Mesendoderm (in vitro differentiated cells): ENCODE results near the gene ZNF268.
A peak's percentile ranks its signal among the peaks of the same experiment; 100 is the strongest.

Experiments
- DNase-seq: peaks from one replicate; pipeline ENCODE4 v3.0.0; 2013
- H2AK5ac ChIP-seq: 2 replicates; pipeline ENCODE4 v1.6.1; 2013; ENCODE audit warnings: low read length, inconsistent platforms
- H2BK120ac ChIP-seq: 2 replicates; pipeline ENCODE4 v1.6.1; 2013; ENCODE audit warnings: low read depth, mild to moderate bottlenecking, low read length, moderate library complexity, mixed read lengths
- H2BK15ac ChIP-seq: replicated peaks from 2 replicates; pipeline ENCODE4 v1.6.1; 2013; ENCODE audit warnings: low read depth, mild to moderate bottlenecking, moderate library complexity
- H2BK5ac ChIP-seq: 2 replicates; pipeline ENCODE4 v1.6.1; 2013; ENCODE audit warnings: low read length, inconsistent platforms
- H3K18ac ChIP-seq: 2 replicates; pipeline ENCODE4 v1.6.1; 2013; ENCODE audit warnings: mild to moderate bottlenecking, low read length, mixed read lengths
- H3K23ac ChIP-seq: one replicate; pipeline ENCODE4 v1.6.1; 2013; ENCODE audit warnings: low read length
- H3K27ac ChIP-seq: 2 replicates; pipeline ENCODE4 v1.5.1; 2013; ENCODE audit warnings: low read depth, mild to moderate bottlenecking, inconsistent platforms, low read length, moderate library complexity
- H3K27me3 ChIP-seq: 2 replicates; pipeline ENCODE4 v1.6.1; 2013; ENCODE audit warnings: low read length, control low read depth, mild to moderate bottlenecking, inconsistent platforms; ENCODE audit not compliant: insufficient read depth, poor library complexity
- H3K36me3 ChIP-seq: 2 replicates; pipeline ENCODE4 v1.6.1; 2013; ENCODE audit warnings: low read length, inconsistent platforms; ENCODE audit not compliant: control insufficient read depth, insufficient read depth
- H3K4ac ChIP-seq: one replicate; pipeline ENCODE4 v1.6.1; 2013; ENCODE audit warnings: low read depth, mild to moderate bottlenecking, low read length, moderate library complexity
- H3K4me1 ChIP-seq: 2 replicates; pipeline ENCODE4 v1.6.1; 2013; ENCODE audit warnings: low read depth, low read length, inconsistent platforms; ENCODE audit not compliant: control insufficient read depth
- H3K4me2 ChIP-seq: 2 replicates; pipeline ENCODE4 v1.6.1; 2013; ENCODE audit warnings: low read length
- H3K4me3 ChIP-seq: 2 replicates; pipeline ENCODE4 v1.5.1; 2013; ENCODE audit warnings: mild to moderate bottlenecking, low read length
- H3K56ac ChIP-seq: one replicate; pipeline ENCODE4 v1.6.1; 2013; ENCODE audit warnings: low read length
- H3K79me1 ChIP-seq: 2 replicates; pipeline ENCODE4 v1.6.1; 2013; ENCODE audit warnings: low read length, inconsistent platforms
- H3K79me2 ChIP-seq: 2 replicates; pipeline ENCODE4 v1.6.1; 2013; ENCODE audit warnings: mild to moderate bottlenecking, low read length; ENCODE audit not compliant: control insufficient read depth, insufficient read depth
- H3K9ac ChIP-seq: 2 replicates; pipeline ENCODE4 v1.6.1; 2013; ENCODE audit warnings: low read length, inconsistent platforms
- H4K5ac ChIP-seq: one replicate; pipeline ENCODE4 v1.6.1; 2013; ENCODE audit warnings: low read length
- H4K8ac ChIP-seq: one replicate; pipeline ENCODE4 v1.6.1; 2013; ENCODE audit warnings: low read depth, mild to moderate bottlenecking, control low read depth, low read length, moderate library complexity
- WGBS: extraction: QIAGEN DNeasy Blood & Tissue Kit; methylation state at CpG from one replicate; pipeline ENCODE4 v1.1.7; 2013; ENCODE audit warnings: low lambda C conversion rate, missing lambda C conversion rate; ENCODE audit not compliant: insufficient coverage; ENCODE audit errors: extremely low coverage; 5-methylcytosine and 5-hydroxymethylcytosine counted together

The ZNF268 gene

GRCh38 chr12:133172491-133172890 is 8.8 kb upstream of the ZNF268 start:
- no peak overlapping the region for H3K4me2 ChIP-seq
- H3K9ac ChIP-seq = no peak overlapping the region
- no peaks in the 10 kb centered on the region for H3K27me3 ChIP-seq
- no peak overlapping the region for H4K5ac ChIP-seq
- no peak overlapping the region for H3K23ac ChIP-seq
- H3K56ac ChIP-seq = no peak overlapping the region
- H3K4me3 ChIP-seq = no peak overlapping the region
- H3K79me2 ChIP-seq = no peaks in the 10 kb centered on the region
- no peak overlapping the region for H2BK5ac ChIP-seq
- no peak overlapping the region for H3K4ac ChIP-seq
- H3K36me3 ChIP-seq = no peaks in the 10 kb centered on the region
- H3K18ac ChIP-seq = no peak overlapping the region
- DNase-seq = no peak
- no peak overlapping the region for H4K8ac ChIP-seq
- no peaks in the 10 kb centered on the region for H3K79me1 ChIP-seq
- H2BK15ac ChIP-seq = no peak overlapping the region
- no peak overlapping the region for H2AK5ac ChIP-seq
- H3K27ac ChIP-seq = no peak overlapping the region
- no peaks in the 10 kb centered on the region for H3K4me1 ChIP-seq
- no peak overlapping the region for H2BK120ac ChIP-seq
- no CpG with 5 or more reads among the region's 1 CpG for WGBS

DNA sequence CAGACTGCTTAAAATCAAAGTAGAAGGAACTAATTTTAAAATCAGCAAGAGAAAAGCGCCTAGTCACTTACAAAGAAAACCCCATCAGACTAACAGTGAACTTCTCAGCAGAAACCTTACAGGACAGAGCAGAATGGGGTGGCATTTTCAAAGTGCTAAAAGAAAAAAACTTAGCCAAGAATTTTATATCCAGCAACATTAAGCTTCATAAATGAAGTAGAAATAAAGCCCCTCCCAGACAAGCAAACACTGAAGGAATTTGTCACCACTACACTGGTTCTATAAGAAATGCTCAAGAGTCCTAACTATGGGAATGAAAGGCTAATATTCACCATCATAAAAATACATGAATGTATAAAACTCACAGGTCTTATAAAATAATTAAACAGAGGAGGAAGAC is 6.4 kb upstream of the ZNF268 start:
- H3K79me1 ChIP-seq = no peaks in the 10 kb centered on the region
- no peak overlapping the region for H2BK120ac ChIP-seq
- no peak overlapping the region for H3K18ac ChIP-seq
- no peak overlapping the region for H2AK5ac ChIP-seq
- H3K4ac ChIP-seq = no peak overlapping the region
- WGBS = no CpG with 5 or more reads among the region's 1 CpG
- no peaks in the 10 kb centered on the region for H3K27me3 ChIP-seq
- H2BK15ac ChIP-seq = no peak overlapping the region
- H3K36me3 ChIP-seq = no peaks in the 10 kb centered on the region
- DNase-seq = no peak
- no peak overlapping the region for H4K5ac ChIP-seq
- H3K23ac ChIP-seq = no peak overlapping the region
- H3K4me2 ChIP-seq = no peak overlapping the region
- H3K56ac ChIP-seq = no peak overlapping the region
- no peak overlapping the region for H3K4me3 ChIP-seq
- no peak overlapping the region for H3K9ac ChIP-seq
- no peak overlapping the region for H3K27ac ChIP-seq
- H2BK5ac ChIP-seq = no peak overlapping the region
- H3K79me2 ChIP-seq = no peaks in the 10 kb centered on the region
- no peak overlapping the region for H4K8ac ChIP-seq
- H3K4me1 ChIP-seq = no peaks in the 10 kb centered on the region

DNA sequence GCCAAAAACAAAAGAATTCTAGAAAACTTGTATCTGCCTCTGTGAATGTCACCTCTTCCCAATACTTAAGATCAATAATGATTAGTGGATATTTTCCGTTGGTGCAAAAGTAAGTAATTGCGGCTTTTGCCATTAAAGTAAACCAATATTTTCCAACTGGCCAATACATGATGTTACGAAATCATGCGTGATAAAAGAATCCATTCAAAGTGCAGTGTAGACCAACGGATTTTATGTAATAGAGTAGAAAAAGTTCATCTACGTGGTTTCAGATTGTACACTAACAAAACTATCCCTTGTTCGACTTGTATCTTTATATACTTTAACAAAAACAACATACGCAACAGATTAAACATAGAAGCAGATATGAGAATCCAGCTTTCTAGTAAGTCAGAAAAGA is 626 bp upstream of the ZNF268 start:
- Histone ChIP-seq H4K5ac (peak overlapping the region; percentile 81), H3K4me3 (no peak overlapping the region), H3K4me2 (no peak overlapping the region), H3K79me2 (peaks cover 3% of the 10 kb centered on the region), H3K27ac (no peak overlapping the region), H3K23ac (no peak overlapping the region), H4K8ac (no peak overlapping the region), H2BK5ac (no peak overlapping the region), H3K4ac (no peak overlapping the region), H2BK120ac (no peak overlapping the region), H3K18ac (no peak overlapping the region), H3K4me1 (no peaks in the 10 kb centered on the region), H3K56ac (no peak overlapping the region), H2AK5ac (no peak overlapping the region), H3K27me3 (no peaks in the 10 kb centered on the region), H3K36me3 (no peaks in the 10 kb centered on the region), H3K79me1 (peaks cover 4% of the 10 kb centered on the region), H2BK15ac (no peak overlapping the region), H3K9ac (no peak overlapping the region)
- no CpG with 5 or more reads among the region's 8 CpGs for WGBS
- DNase-seq = no peak

DNA sequence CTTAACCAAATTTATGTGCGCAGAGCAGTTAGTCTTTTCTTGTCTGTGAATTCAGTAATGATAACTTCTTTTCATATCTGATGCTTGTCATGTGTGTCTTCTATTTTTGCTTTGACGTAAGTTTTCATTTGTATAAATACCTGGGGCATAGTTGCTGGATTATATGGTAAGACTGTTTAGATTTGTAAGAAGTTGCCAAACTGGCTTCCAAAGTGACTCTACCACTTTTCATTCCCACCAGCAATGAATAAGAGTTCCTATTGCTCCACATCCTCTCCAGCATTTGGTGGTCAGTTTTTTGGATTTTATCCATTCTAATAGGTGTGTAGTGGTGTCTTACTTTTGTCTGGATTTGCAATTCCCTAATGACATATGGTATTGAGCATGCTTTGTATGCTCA is 8.9 kb downstream of the ZNF268 start:
- H3K79me2 ChIP-seq = no peaks in the 10 kb centered on the region
- H3K9ac ChIP-seq = no peak overlapping the region
- H2BK120ac ChIP-seq = no peak overlapping the region
- no peak overlapping the region for H2BK5ac ChIP-seq
- no peak overlapping the region for H4K5ac ChIP-seq
- WGBS = no CpG with 5 or more reads among the region's 2 CpGs
- no peak overlapping the region for H3K23ac ChIP-seq
- H3K56ac ChIP-seq = no peak overlapping the region
- H3K4me2 ChIP-seq = no peak overlapping the region
- no peak overlapping the region for H3K27ac ChIP-seq
- H3K79me1 ChIP-seq = peaks cover 3% of the 10 kb centered on the region
- H2AK5ac ChIP-seq = no peak overlapping the region
- H3K27me3 ChIP-seq = no peaks in the 10 kb centered on the region
- no peak for DNase-seq
- H3K18ac ChIP-seq = no peak overlapping the region
- H2BK15ac ChIP-seq = no peak overlapping the region
- peaks cover 29% of the 10 kb centered on the region for H3K36me3 ChIP-seq
- no peaks in the 10 kb centered on the region for H3K4me1 ChIP-seq
- no peak overlapping the region for H3K4me3 ChIP-seq
- no peak overlapping the region for H4K8ac ChIP-seq
- no peak overlapping the region for H3K4ac ChIP-seq

DNA sequence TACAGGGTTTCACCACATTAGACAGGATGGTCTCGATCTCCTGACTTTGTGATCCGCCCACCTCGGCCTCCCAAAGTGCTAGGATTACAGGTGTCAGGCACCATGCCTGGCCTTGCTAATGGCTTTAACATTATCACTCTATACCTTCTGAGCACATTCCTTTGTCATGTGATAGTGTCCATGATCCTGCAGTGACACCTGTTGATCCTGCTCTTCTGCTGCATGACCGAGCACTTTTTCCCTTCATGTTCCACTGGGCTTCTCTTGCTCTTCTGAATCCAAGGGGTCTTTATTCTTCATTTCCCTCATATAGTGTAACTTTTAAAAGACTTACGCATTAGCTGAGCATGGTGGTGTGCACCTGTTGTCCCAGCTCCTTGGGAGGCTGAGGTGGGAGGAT is 11.6 kb downstream of the ZNF268 start:
- Histone ChIP-seq H3K4me1 (no peaks in the 10 kb centered on the region), H3K36me3 (peaks cover 26% of the 10 kb centered on the region), H4K5ac (no peak overlapping the region), H2BK5ac (no peak overlapping the region), H3K27ac (no peak overlapping the region), H3K18ac (no peak overlapping the region), H3K79me2 (no peaks in the 10 kb centered on the region), H3K79me1 (no peaks in the 10 kb centered on the region), H3K4me3 (no peak overlapping the region), H3K9ac (no peak overlapping the region), H3K27me3 (no peaks in the 10 kb centered on the region), H3K23ac (no peak overlapping the region), H3K56ac (no peak overlapping the region), H3K4me2 (no peak overlapping the region), H3K4ac (no peak overlapping the region), H2AK5ac (no peak overlapping the region), H2BK120ac (no peak overlapping the region), H2BK15ac (no peak overlapping the region), H4K8ac (no peak overlapping the region)
- no peak for DNase-seq
- no CpG with 5 or more reads among the region's 5 CpGs for WGBS

DNA sequence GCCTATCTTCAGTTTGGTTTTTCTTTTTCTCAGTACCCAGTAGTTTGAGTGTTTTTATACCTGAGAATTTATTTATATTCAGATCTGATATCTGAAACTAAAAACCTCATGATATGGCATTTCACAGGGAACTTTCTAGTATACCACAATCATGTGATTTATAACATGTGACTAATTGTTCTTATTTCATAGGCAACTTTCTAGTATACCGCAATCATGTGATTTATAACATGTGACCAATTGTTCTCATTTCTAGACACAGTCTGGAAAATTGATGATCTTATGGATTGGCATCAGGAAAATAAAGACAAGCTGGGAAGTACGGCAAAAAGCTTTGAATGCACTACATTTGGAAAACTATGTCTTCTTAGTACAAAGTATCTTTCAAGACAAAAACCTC is 20.6 kb downstream of the ZNF268 start:
- Histone ChIP-seq H2BK5ac (no peak overlapping the region), H2BK15ac (no peak overlapping the region), H2BK120ac (no peak overlapping the region), H2AK5ac (no peak overlapping the region), H3K36me3 (peaks cover 5% of the 10 kb centered on the region), H3K9ac (no peak overlapping the region), H3K27me3 (no peaks in the 10 kb centered on the region), H3K18ac (no peak overlapping the region), H3K4me1 (no peaks in the 10 kb centered on the region), H4K8ac (no peak overlapping the region), H3K4me2 (no peak overlapping the region), H3K27ac (no peak overlapping the region), H3K4me3 (no peak overlapping the region), H3K23ac (no peak overlapping the region), H3K56ac (no peak overlapping the region), H4K5ac (no peak overlapping the region), H3K4ac (no peak overlapping the region), H3K79me2 (no peaks in the 10 kb centered on the region), H3K79me1 (no peaks in the 10 kb centered on the region)
- WGBS = no CpG with 5 or more reads among the region's 2 CpGs
- DNase-seq = no peak
